K562 (cell line): ENCODE measurements around the gene ACAP2. TPM values are rescaled to one million over a fixed set of nuclear protein-coding genes. Genes with fewer than 3 reads are reported as not detected.

Source experiments
- ATF2 ChIP-seq: sonication (generic); formaldehyde crosslinking; IDR thresholded peaks from 2 replicates; pipeline ENCODE4 v1.8.1; 2022; ENCODE audit warnings: missing genetic modification reagents
- ATF4 ChIP-seq: fragments of 450-650 bp; formaldehyde crosslinking; IDR thresholded peaks from 2 replicates; pipeline ENCODE4 v1.4.0; 2022; ENCODE audit warnings: mild to moderate bottlenecking, moderate library complexity
- CHCHD3 ChIP-seq: fragments of 250-450 bp; sonication (Bioruptor Pico); IDR thresholded peaks from 2 replicates; pipeline ENCODE4 v2.1.2; 2022; ENCODE audit warnings: mild to moderate bottlenecking
- ETV1 ChIP-seq: fragments of 450-650 bp; conservative IDR thresholded peaks from 2 replicates; pipeline ENCODE4 v1.6.1; 2016; ENCODE audit warnings: missing genetic modification characterization, control low read depth, low read depth, missing compliant biosample characterization
- FOSL1 ChIP-seq: fragments of 200-800 bp; sonication (Bioruptor generic); conservative IDR thresholded peaks from 2 replicates; pipeline ENCODE4 v1.6.1; 2016; ENCODE audit warnings: missing genetic modification characterization, missing compliant biosample characterization
- FOXJ2 ChIP-seq: fragments of 200-800 bp; sonication (Bioruptor generic); IDR thresholded peaks from 2 replicates; pipeline ENCODE4 v1.6.1; 2016; ENCODE audit warnings: missing genetic modification characterization, missing compliant biosample characterization
- HNRNPLL ChIP-seq: fragments of 200-400 bp; formaldehyde crosslinking; IDR thresholded peaks from 2 replicates; pipeline ENCODE4 v1.6.1; 2017; ENCODE audit warnings: low read length, low read depth, mild to moderate bottlenecking; ENCODE audit not compliant: poor library complexity, severe bottlenecking
- NR2F6 ChIP-seq: fragments of 450-650 bp; formaldehyde crosslinking; IDR thresholded peaks from 2 replicates; pipeline ENCODE4 v1.4.0; 2020; ENCODE audit warnings: mild to moderate bottlenecking
- POLR2B ChIP-seq: fragments of 450-650 bp; IDR thresholded peaks from 2 replicates; pipeline ENCODE4 v1.6.1; 2018; ENCODE audit warnings: low read depth; ENCODE audit not compliant: partially characterized antibody
- POU5F1 ChIP-seq: fragments of 150-350 bp; IDR thresholded peaks from 2 replicates; pipeline ENCODE4 v1.6.1; 2014; ENCODE audit warnings: borderline replicate concordance, low read length, low read depth, mild to moderate bottlenecking; ENCODE audit not compliant: partially characterized antibody
- PTBP1 ChIP-seq: fragments of 200-400 bp; formaldehyde crosslinking; IDR thresholded peaks from 2 replicates; pipeline ENCODE4 v1.6.1; 2017; ENCODE audit warnings: low read depth, low read length
- RAD51 ChIP-seq: fragments of 450-650 bp; IDR thresholded peaks from 2 replicates; pipeline ENCODE4 v1.7.1; 2016; ENCODE audit warnings: low read depth, mild to moderate bottlenecking, borderline replicate concordance
- RBM15 ChIP-seq: fragments of 200-400 bp; formaldehyde crosslinking; IDR thresholded peaks from 2 replicates; pipeline ENCODE4 v1.6.1; 2018; ENCODE audit warnings: mild to moderate bottlenecking, low read length, moderate library complexity; ENCODE audit not compliant: insufficient read depth
- SMAD1 ChIP-seq: fragments of 150-350 bp; IDR thresholded peaks from 2 replicates; pipeline ENCODE4 v1.6.1; 2014; ENCODE audit warnings: low read length, low read depth; ENCODE audit not compliant: partially characterized antibody
- SPI1 ChIP-seq: IDR thresholded peaks from 2 replicates; pipeline ENCODE4 v1.6.1; 2011; ENCODE audit warnings: low read depth, low read length, control low read depth, borderline replicate concordance
- THRA ChIP-seq: fragments of 450-650 bp; IDR thresholded peaks from 2 replicates; pipeline ENCODE4 v1.6.1; 2017; ENCODE audit warnings: mild to moderate bottlenecking, moderate library complexity
- USF1 ChIP-seq: sonication (generic); formaldehyde crosslinking; IDR thresholded peaks from 2 replicates; pipeline ENCODE4 v1.9.0; 2022; ENCODE audit warnings: mild to moderate bottlenecking, missing genetic modification reagents
- ZNF165 ChIP-seq: fragments of 250-450 bp; sonication (Bioruptor Pico); IDR thresholded peaks from 2 replicates; pipeline ENCODE4 v1.4.0; 2020; ENCODE audit warnings: borderline replicate concordance
- ZNF23 ChIP-seq: fragments of 250-450 bp; sonication (Bioruptor Pico); IDR thresholded peaks from 2 replicates; pipeline ENCODE4 v1.4.0; 2020; ENCODE audit warnings: mild to moderate bottlenecking
- ZNF436 ChIP-seq: fragments of 250-450, 450-650 bp; sonication (Bioruptor Pico); formaldehyde crosslinking; IDR thresholded peaks from 2 replicates; pipeline ENCODE4 v1.7.0; 2020; ENCODE audit warnings: mild to moderate bottlenecking
- ZNF707 ChIP-seq: fragments of 250-450 bp; sonication (Bioruptor Pico); conservative IDR thresholded peaks from 2 replicates; pipeline ENCODE4 v1.8.0; 2022; ENCODE audit warnings: inconsistent platforms, mild to moderate bottlenecking, moderate library complexity
- polyA plus RNA-seq, 8 experiments: library from polyadenylated mRNA; depleted of rRNA in 4 of 8; stranded (reverse) in 5 of 8; unstranded in 3 of 8; fragments of >200 nt; fragmentation: Nextera tagmentation in 2 of 8; fragmentation: Illumina TruSeq in 1 of 8; extraction: Ambion mirVana in 2 of 8; extraction: Trizol in 1 of 8; gene quantifications; 2 replicates each; pipeline versions ENCODE4 v1.2.1 to v1.2.3, GENCODE V29; 2011 to 2014; ENCODE audit warnings: inconsistent platforms in 1 of 8, missing spikeins in 1 of 8
- total RNA-seq, 7 experiments: library from RNA; depleted of rRNA in 6 of 7; stranded (reverse); fragments of >200 nt in 6 of 7; fragmentation: Illumina TruSeq in 2 of 7; extraction: Trizol in 2 of 7; gene quantifications; 2 replicates each; pipeline versions ENCODE4 v1.2.1 to v1.2.3, GENCODE V29; 2011 to 2021; ENCODE audit warnings: low replicate concordance in 1 of 7
- TF ChIP-seq, protein P1 (sequence below): fragments of 450-650 bp; IDR thresholded peaks from one replicate; pipeline ENCODE4 v1.6.1; 2018; ENCODE audit warnings: mild to moderate bottlenecking, moderate library complexity; ENCODE audit not compliant: partially characterized antibody

ACAP2 gene
- total and polyA plus RNA-seq, 9 of the 15 experiments (the other 6 are each of a cell fraction or from before 2014, with no cell fraction given): 10.6 to 52.7 (median 34.4) TPM

DNA sequence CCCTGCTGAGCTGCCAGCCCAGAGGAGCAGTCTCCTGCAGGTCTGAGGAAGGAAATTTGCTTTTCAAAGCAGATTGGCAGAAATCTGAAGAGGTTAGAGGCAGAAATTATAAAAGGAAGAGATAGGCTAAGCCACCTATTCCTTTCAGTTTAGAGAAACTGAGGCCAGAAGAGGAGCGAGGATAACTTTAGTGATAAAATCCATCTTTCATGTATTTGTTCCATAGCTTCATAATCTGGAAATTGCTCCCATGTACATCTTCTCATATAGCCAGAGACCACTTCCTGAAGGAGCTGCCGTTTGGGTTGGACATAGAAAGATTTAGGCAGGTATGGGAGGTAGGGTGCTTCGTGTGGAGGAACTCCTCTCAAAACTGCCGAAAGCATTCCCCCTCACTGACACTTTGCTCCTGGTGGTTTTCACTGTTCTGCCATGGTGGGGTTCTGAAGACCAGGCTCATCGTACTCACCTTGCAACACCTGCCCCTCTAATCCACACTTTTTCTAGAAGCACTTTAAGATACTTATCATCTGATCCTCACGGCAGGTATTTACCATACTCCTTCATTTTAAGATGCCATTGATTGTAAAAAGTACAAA, 670 bp upstream of the ACAP2 start (continued):
- no peak for TF ChIP-seq THRA
- no peak for TF ChIP-seq ZNF23
- no peak for TF ChIP-seq FOSL1 (tag)
- no peak for TF ChIP-seq ZNF707 (CRISPR knock-in tag)
- TF ChIP-seq PTBP1: no peak
- no peak for TF ChIP-seq SMAD1
- no peak for TF ChIP-seq HNRNPLL
- no peak for TF ChIP-seq CHCHD3
- TF ChIP-seq POLR2B: no peak
- TF ChIP-seq FOXJ2: no peak
- no peak for TF ChIP-seq ATF2
- no peak for TF ChIP-seq ZNF165
- no peak for TF ChIP-seq ZNF436
- peak; percentile 33; the same call in 1 of the 2 replicates for TF ChIP-seq ETV1
- no peak for TF ChIP-seq USF1 (CRISPR knock-in tag)
- no peak for TF ChIP-seq RAD51
- no peak for TF ChIP-seq SPI1
- no peak for TF ChIP-seq ATF4 (CRISPR knock-in tag)
- no peak for TF ChIP-seq POU5F1
- TF ChIP-seq, protein P1, sequence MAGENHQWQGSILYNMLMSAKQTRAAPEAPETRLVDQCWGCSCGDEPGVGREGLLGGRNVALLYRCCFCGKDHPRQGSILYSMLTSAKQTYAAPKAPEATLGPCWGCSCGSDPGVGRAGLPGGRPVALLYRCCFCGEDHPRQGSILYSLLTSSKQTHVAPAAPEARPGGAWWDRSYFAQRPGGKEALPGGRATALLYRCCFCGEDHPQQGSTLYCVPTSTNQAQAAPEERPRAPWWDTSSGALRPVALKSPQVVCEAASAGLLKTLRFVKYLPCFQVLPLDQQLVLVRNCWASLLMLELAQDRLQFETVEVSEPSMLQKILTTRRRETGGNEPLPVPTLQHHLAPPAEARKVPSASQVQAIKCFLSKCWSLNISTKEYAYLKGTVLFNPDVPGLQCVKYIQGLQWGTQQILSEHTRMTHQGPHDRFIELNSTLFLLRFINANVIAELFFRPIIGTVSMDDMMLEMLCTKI: no peak
- no peak for TF ChIP-seq NR2F6 (CRISPR knock-in tag)
- no peak for TF ChIP-seq RBM15
